ENCODE data around the gene HCRT.
A peak's percentile ranks its signal among the peaks of the same experiment; 100 is the strongest.

HCRT gene

GRCh38 chr17:42159796-42160530, 25.3 kb downstream of the HCRT start:
- H2BK120ac ChIP-seq (ENCODE audit: low read depth, low read length): no peak overlapping the region
- H2BK12ac ChIP-seq (ENCODE audit: low read length in 2 of 2): no peak overlapping the region
- DNase-seq: no peak
- no peak overlapping the region for H3K4ac ChIP-seq (ENCODE audit: low read depth in 1 of 2, low read length in 2 of 2)
- H3K27me3 ChIP-seq (ENCODE audit: control insufficient read depth in 1 of 2, insufficient read depth in 1 of 2, low read length in 2 of 2): peaks cover 0 to 11% of the 10 kb centered on the region in 2 experiments
- no peak overlapping the region for H2AFZ ChIP-seq (ENCODE audit: low read depth, low read length)
- no peak overlapping the region for H3K9ac ChIP-seq (ENCODE audit: low read length)
- H3K4me3 ChIP-seq (ENCODE audit: insufficient read depth in 1 of 2, low read depth in 1 of 2, low read length in 2 of 2): no peak overlapping the region
- no peak overlapping the region for H4K8ac ChIP-seq (ENCODE audit: low read length)
- peaks cover 5% of the 10 kb centered on the region for H3K4me1 ChIP-seq (ENCODE audit: control insufficient read depth, insufficient read depth, low read depth, low read length)
- H3K14ac ChIP-seq (ENCODE audit: low read length in 2 of 2): no peak overlapping the region
- H4K91ac ChIP-seq (ENCODE audit: low read length): peak overlapping the region; percentile 31
- H3K36me3 ChIP-seq (ENCODE audit: control insufficient read depth in 1 of 2, insufficient read depth in 2 of 2, low read depth in 1 of 2, low read length in 2 of 2): no peaks in the 10 kb centered on the region
- no peak overlapping the region for H2BK5ac ChIP-seq (ENCODE audit: low read depth, low read length, poor library complexity, severe bottlenecking)
- H3K9me3 ChIP-seq (ENCODE audit: control insufficient read depth, low read length): no peaks in the 10 kb centered on the region
- H3K23ac ChIP-seq (ENCODE audit: low read length in 2 of 2): no peak overlapping the region
- peaks cover 1% of the 10 kb centered on the region for H3K79me1 ChIP-seq (replicated peaks; ENCODE audit: low read length, poor library complexity, severe bottlenecking)
- H3K27ac ChIP-seq (ENCODE audit: low read length, poor library complexity, severe bottlenecking): no peak overlapping the region
- no peak overlapping the region for H2BK15ac ChIP-seq (ENCODE audit: low read depth, poor library complexity, severe bottlenecking)
- 90% methylated on average over 14 of the region's 14 CpGs for WGBS
- no peak overlapping the region for H3K18ac ChIP-seq (ENCODE audit: low read depth in 1 of 2, low read length in 2 of 2)
- no peak overlapping the region for H3K4me2 ChIP-seq (ENCODE audit: low read length, poor library complexity, severe bottlenecking)
- no peak overlapping the region for H2AK5ac ChIP-seq (ENCODE audit: low read length, severe bottlenecking)

- WGBS: 19% methylated on average over 17 of the region's 17 CpGs
Observed at GRCh38 chr17:42155614-42156045, 29.6 kb downstream of the HCRT start.

GRCh38 chr17:42153919-42154742, 31.1 kb downstream of the HCRT start:
- Histone ChIP-seq H3K27me3 (ENCODE audit: control insufficient read depth in 1 of 2, insufficient read depth in 1 of 2, low read length in 2 of 2) (no peaks in the 10 kb centered on the region), H3K4ac (ENCODE audit: low read depth in 1 of 2, low read length in 2 of 2) (peak overlapping the region; percentile 52 to 86), H2BK120ac (ENCODE audit: low read depth, low read length) (no peak overlapping the region), H2BK12ac (ENCODE audit: low read length in 2 of 2) (peak overlapping the region in 1 of 2 experiments; percentile 12), H2AFZ (ENCODE audit: low read depth, low read length) (no peak overlapping the region), H3K23ac (ENCODE audit: low read length in 2 of 2) (no peak overlapping the region), H2BK5ac (ENCODE audit: low read depth, low read length, poor library complexity, severe bottlenecking) (no peak overlapping the region), H3K9ac (ENCODE audit: low read length) (peak overlapping the region; percentile 100), H3K4me2 (ENCODE audit: low read length, poor library complexity, severe bottlenecking) (peak overlapping the region; percentile 79), H3K18ac (ENCODE audit: low read depth in 1 of 2, low read length in 2 of 2) (peak overlapping the region; percentile 79 to 94), H2AK5ac (ENCODE audit: low read length, severe bottlenecking) (no peak overlapping the region), H3K4me1 (ENCODE audit: control insufficient read depth, insufficient read depth, low read depth, low read length) (peaks cover 18% of the 10 kb centered on the region), H3K36me3 (ENCODE audit: control insufficient read depth in 1 of 2, insufficient read depth in 2 of 2, low read depth in 1 of 2, low read length in 2 of 2) (peaks cover 9 to 13% of the 10 kb centered on the region in 2 experiments), H3K27ac (ENCODE audit: low read length, poor library complexity, severe bottlenecking) (peak overlapping the region; percentile 24), H4K91ac (ENCODE audit: low read length) (peak overlapping the region; percentile 84), H3K14ac (ENCODE audit: low read length in 2 of 2) (peak overlapping the region in 1 of 2 experiments; percentile 83), H3K79me1 (replicated peaks; ENCODE audit: low read length, poor library complexity, severe bottlenecking) (peaks cover 2% of the 10 kb centered on the region), H3K4me3 (ENCODE audit: insufficient read depth in 1 of 2, low read depth in 1 of 2, low read length in 2 of 2) (peak overlapping the region; percentile 93 to 100), H2BK15ac (ENCODE audit: low read depth, poor library complexity, severe bottlenecking) (no peak overlapping the region), H4K8ac (ENCODE audit: low read length) (peak overlapping the region; percentile 94), H3K9me3 (ENCODE audit: control insufficient read depth, low read length) (no peaks in the 10 kb centered on the region)
- 10% methylated on average over 8 of the region's 15 CpGs for WGBS
- peak; percentile 69 for DNase-seq

More at GRCh38 chr17:42155614-42156045, 29.6 kb downstream of the HCRT start:
- H3K79me1 ChIP-seq (replicated peaks; ENCODE audit: low read length, poor library complexity, severe bottlenecking): peaks cover 1% of the 10 kb centered on the region
- peak overlapping the region; percentile 32 for H2AFZ ChIP-seq (ENCODE audit: low read depth, low read length)
- no peak overlapping the region for H3K14ac ChIP-seq (ENCODE audit: low read length in 2 of 2)
- H4K8ac ChIP-seq (ENCODE audit: low read length): peak overlapping the region; percentile 62
- H2BK120ac ChIP-seq (ENCODE audit: low read depth, low read length): no peak overlapping the region
- H3K27ac ChIP-seq (ENCODE audit: low read length, poor library complexity, severe bottlenecking): no peak overlapping the region
- no peak overlapping the region for H2AK5ac ChIP-seq (ENCODE audit: low read length, severe bottlenecking)
- H3K4me3 ChIP-seq (ENCODE audit: insufficient read depth in 1 of 2, low read depth in 1 of 2, low read length in 2 of 2): peak overlapping the region; percentile 31 to 100
- peak; percentile 53 for DNase-seq
- no peaks in the 10 kb centered on the region for H3K9me3 ChIP-seq (ENCODE audit: control insufficient read depth, low read length)
- peak overlapping the region; percentile 40 for H3K4me2 ChIP-seq (ENCODE audit: low read length, poor library complexity, severe bottlenecking)
- H2BK5ac ChIP-seq (ENCODE audit: low read depth, low read length, poor library complexity, severe bottlenecking): no peak overlapping the region
- H3K23ac ChIP-seq (ENCODE audit: low read length in 2 of 2): peak overlapping the region in 1 of 2 experiments; percentile 80
- H3K18ac ChIP-seq (ENCODE audit: low read depth in 1 of 2, low read length in 2 of 2): peak overlapping the region in 1 of 2 experiments; percentile 29
- peaks cover 4 to 7% of the 10 kb centered on the region in 2 experiments for H3K36me3 ChIP-seq (ENCODE audit: control insufficient read depth in 1 of 2, insufficient read depth in 2 of 2, low read depth in 1 of 2, low read length in 2 of 2)
- no peak overlapping the region for H2BK15ac ChIP-seq (ENCODE audit: low read depth, poor library complexity, severe bottlenecking)
- peak overlapping the region; percentile 100 for H3K9ac ChIP-seq (ENCODE audit: low read length)
- no peak overlapping the region for H2BK12ac ChIP-seq (ENCODE audit: low read length in 2 of 2)
- no peaks in the 10 kb centered on the region for H3K27me3 ChIP-seq (ENCODE audit: control insufficient read depth in 1 of 2, insufficient read depth in 1 of 2, low read length in 2 of 2)
- no peak overlapping the region for H4K91ac ChIP-seq (ENCODE audit: low read length)
- peak overlapping the region in 1 of 2 experiments; percentile 60 for H3K4ac ChIP-seq (ENCODE audit: low read depth in 1 of 2, low read length in 2 of 2)
- peaks cover 18% of the 10 kb centered on the region for H3K4me1 ChIP-seq (ENCODE audit: control insufficient read depth, insufficient read depth, low read depth, low read length)

Data from mesenchymal stem cell (in vitro differentiated cells and primary cell).